Measurements from ENCODE around the gene SH3RF2.

DNA sequence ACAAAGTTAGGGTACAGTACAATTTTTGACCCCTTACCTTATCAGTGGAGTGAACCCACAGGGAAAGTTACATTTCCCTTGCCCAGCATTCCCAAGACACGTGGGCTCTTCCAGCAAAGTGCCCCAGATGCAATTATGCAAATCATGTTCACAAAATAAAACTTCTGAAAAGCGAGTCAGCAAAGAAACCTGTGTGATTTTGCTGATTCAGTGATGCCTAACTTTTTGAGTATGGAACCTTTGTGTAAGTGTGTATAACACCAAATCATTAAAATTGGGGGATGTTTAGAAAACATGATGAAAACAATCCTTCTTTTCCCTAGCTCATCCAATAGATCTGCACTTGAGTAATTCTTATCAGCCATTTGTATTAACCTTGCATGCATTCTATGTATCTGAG is 52.6 kb downstream of the SH3RF2 start:
- TF ChIP-seq CTCF (IDR thresholded peaks at IDR 0.05) (no peak), EP300 (IDR thresholded peaks at IDR 0.05) (no peak), POLR2A (IDR thresholded peaks at IDR 0.05) (no peak)

Measured in ovary (tissue), 3 donors.